ENCODE results near the gene KLF3. TPM values are rescaled to one million over a fixed set of nuclear protein-coding genes. Genes with fewer than 3 reads are reported as not detected.

KLF3 gene
- total RNA-seq, 1 donor from 2014 or later: 26.8 TPM

GRCh38 chr4:38654273-38654672 lies 9.7 kb upstream of the KLF3 start:
- DNase-seq (ENCODE audit: low read depth in 2 of 2): no peak

DNA sequence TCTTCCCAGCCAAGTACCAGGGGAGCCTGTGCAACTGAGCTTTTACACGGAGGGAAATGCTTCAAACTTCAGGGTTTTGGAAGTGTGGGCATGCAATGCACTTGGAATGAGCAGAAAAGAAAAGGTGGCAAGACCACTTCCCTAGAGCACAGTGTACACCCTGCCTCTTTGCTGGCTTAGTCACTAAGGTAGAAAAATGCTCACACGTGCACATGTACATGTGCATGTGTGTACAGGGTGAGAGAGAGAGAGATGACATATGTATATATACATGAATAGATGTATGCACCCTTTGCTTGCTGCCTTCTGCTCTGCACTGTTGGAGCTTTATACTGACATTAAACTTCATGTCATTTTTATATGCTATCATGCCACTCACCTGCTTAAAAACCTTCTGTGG lies 7.9 kb upstream of the KLF3 start:
- DNase-seq (ENCODE audit: low read depth in 2 of 2): no peak

DNA sequence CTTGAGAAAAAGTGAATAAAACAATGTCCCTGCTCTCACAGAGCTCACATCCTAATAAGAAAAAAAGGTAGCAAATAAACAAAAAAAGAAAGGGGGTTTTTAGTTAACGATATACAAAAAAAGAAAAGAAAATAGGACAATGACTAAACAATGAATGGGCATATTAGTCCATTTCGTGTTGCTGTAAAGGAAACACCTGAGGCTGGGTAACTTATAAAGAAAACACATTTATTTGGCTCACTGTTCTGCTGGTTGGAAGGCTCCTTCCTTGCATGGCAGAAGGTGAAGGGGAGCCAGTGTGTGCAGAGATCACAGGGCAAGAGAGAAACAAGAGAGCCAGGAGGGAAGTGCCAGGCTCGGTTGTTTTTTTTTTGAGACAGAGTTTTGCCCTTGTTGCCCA lies 4.7 kb upstream of the KLF3 start:
- no peak for DNase-seq (ENCODE audit: low read depth in 2 of 2)

GRCh38 chr4:38660838-38661237 lies 3.2 kb upstream of the KLF3 start:
- no peak for DNase-seq (ENCODE audit: low read depth in 2 of 2)

- no peak for DNase-seq (ENCODE audit: low read depth in 2 of 2)
Observed at GRCh38 chr4:38661371-38661770, 2.6 kb upstream of the KLF3 start.

- DNase-seq (ENCODE audit: low read depth in 2 of 2): no peak
Observed at GRCh38 chr4:38662522-38663089, 1.4 kb upstream of the KLF3 start.

GRCh38 chr4:38663090-38663800 lies 754 bp upstream of the KLF3 start:
- peak in 1 of 2 donors; percentile 55 for DNase-seq (ENCODE audit: low read depth in 2 of 2)

GRCh38 chr4:38664706-38665401 lies 855 bp downstream of the KLF3 start:
- peak; percentile 69 to 74 for DNase-seq (ENCODE audit: low read depth in 2 of 2)

GRCh38 chr4:38665551-38666411 lies 1.8 kb downstream of the KLF3 start:
- DNase-seq (ENCODE audit: low read depth in 2 of 2): no peak

GRCh38 chr4:38666766-38667084 lies 2.7 kb downstream of the KLF3 start:
- DNase-seq (ENCODE audit: low read depth in 2 of 2): no peak

DNA sequence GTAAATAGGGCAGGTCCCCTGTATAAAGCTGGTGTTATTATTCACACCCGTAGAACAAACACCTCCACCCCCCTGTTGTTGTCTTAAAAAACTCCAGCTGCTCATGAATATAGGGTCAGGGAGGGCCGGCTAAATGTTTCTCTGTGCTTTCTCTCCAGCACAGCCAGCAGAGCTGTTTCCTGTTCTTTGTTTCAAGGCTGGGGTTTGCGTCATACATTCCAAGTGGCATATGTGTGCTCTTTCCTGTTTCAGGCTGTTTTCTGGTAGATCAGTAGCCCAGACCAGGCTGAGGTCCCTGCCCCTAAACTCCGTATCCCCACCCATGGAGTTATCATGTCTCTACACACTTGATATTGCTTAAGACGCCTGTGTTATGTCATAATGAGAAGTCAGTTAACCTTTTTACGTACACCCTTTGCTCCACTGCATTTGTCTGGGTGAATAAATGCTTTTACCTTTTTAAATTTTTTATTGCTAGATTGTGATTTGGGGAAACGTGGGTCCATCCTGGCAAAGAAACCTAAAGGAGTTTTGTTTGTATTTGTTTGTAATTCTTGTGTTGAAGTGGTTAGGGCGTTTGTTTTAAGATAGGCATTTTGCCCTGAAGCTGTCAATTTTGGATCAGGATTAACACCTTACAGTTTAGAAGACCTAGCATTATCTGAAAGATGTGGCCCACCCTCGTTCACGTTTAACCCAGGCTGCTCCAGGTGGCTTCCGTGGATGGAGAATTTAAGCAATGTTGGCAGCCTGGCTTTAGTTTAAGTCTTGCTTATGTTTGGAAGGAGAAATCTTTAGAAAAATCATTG lies 3.3 kb downstream of the KLF3 start:
- peak; percentile 93 to 99 for DNase-seq (ENCODE audit: low read depth in 2 of 2)

DNA sequence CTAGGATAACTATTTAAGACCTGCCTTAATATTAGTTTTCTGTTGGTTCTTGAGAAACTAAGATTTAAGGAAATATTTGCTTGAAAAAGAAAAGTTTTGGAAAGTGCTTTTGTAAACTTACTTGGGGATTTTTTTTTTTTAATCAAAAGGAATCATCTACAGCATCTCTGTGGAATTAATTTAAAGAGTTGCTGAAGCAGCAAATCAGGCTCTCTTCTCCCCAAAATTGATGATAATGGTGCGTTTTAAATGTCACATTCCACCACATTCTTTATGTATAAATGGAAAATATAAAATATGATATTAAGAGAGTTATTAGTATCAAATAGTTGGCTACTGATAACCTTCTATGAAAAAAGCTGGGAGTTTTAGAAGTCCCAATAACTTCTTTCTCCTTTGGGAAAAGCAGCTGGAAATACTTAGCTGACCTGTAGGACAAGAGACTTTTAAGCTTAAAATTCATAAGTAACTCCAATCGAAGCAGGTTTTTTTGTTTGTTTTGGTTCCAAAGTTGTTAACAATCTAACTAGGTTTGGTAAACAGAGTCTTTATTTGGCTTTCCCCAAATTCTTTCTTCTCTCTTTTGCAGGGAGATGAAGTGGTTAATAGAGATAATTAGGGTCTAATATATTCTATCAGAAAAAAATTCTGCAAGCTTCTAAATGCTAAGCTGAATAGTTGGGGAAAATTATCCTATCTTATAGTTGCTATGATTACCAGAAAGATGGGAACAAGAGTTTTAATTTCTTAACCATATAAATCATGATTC lies 4.4 kb downstream of the KLF3 start:
- no peak for DNase-seq (ENCODE audit: low read depth in 2 of 2)

DNA sequence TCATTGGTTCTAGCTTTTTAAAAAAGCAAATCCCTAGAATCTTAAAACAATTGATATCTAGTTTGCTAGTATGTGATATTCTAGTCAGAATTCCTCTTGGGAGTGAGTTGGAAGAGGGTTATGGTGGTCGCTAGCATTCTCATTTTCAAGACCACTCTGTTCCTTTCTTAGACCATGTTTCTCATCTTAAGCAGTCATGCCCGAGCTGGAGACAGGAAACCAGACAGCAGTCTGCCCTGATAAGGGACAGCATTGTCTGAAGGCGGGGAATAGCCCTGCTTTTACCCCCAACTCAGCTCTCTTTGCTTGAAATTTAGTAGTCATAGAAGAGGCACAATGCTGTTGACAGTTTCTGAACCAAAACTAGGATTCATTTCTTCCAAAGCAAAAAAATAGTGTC lies 5.2 kb downstream of the KLF3 start:
- peak in 1 of 2 donors; percentile 80 for DNase-seq (ENCODE audit: low read depth in 2 of 2)

- DNase-seq (ENCODE audit: low read depth in 2 of 2): no peak
Observed at GRCh38 chr4:38670109-38670901, 6.3 kb downstream of the KLF3 start.

- DNase-seq (ENCODE audit: low read depth in 2 of 2): peak; percentile 42 to 87
Observed at GRCh38 chr4:38670939-38671591, 7.1 kb downstream of the KLF3 start.

- DNase-seq (ENCODE audit: low read depth in 2 of 2): no peak
Observed at GRCh38 chr4:38671592-38671940, 7.6 kb downstream of the KLF3 start.

- DNase-seq (ENCODE audit: low read depth in 2 of 2): no peak
Observed at GRCh38 chr4:38672074-38672396, 8.0 kb downstream of the KLF3 start.

DNA sequence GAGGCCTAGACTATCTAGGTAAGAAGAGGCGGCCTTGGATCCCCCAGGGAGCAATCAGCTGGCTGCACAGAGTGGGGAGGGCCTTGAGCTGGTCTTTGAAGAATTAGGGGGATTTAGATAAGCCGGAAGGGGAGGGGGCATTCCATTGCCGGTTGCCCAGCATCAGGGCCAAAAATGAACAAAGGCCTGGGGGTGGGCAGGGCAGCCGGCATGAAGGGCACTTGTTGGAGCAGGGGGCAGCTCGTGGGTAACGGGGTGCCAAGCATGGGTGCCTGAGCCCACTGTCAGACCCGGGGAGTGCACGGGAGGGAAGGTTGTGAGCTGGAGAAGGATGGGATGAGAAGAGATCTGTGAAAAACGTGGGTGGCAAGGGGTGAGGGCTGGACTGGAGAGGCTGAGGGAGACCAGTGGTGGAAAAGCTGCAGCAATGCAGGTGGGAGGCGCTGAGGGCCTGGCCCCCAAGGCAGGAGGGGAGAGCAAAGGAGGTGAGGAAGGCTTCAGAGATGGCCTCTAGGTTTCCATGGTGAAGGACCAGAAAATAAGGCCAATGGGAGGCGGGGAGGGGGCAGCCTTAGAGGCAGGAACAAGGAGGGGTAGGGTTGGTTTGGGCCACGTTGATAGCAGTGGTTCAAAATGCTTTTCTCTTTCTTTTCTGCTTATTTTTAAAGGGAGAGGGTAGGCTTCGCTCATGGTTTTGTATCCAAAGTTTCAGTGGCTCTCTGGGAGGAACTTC lies 8.6 kb downstream of the KLF3 start:
- DNase-seq (ENCODE audit: low read depth in 2 of 2): no peak

Data from lung microvascular endothelial cell (primary cell).